Prostate gland (tissue), 2 donors: Measurements from ENCODE around the gene NHLH1. TPM values are rescaled to one million over a fixed set of nuclear protein-coding genes. Genes with fewer than 3 reads are reported as not detected.

Experiments used
- DNase-seq: peaks from one replicate; pipeline ENCODE4 v3.0.0-alpha.2; 2019; ENCODE audit warnings: low spot score
- H3K27ac ChIP-seq, 2 donors: fragments of 200-600 bp; sonication (generic); 2 replicates each; pipeline ENCODE4 v1.5.1; 2017 to 2019
- H3K27me3 ChIP-seq: fragments of 200-600 bp; sonication (generic); replicated peaks from 2 replicates; pipeline ENCODE4 v1.5.1; 2019; ENCODE audit not compliant: insufficient read depth
- H3K36me3 ChIP-seq, 2 donors: fragments of 200-600 bp; sonication (generic); 1 replicate in 1 of 2; 2 replicates in 1 of 2; pipeline versions ENCODE4 v1.5.1 to v1.8.1; 2017 to 2019
- H3K4me1 ChIP-seq: fragments of 200-600 bp; sonication (generic); replicated peaks from 2 replicates; pipeline ENCODE4 v1.5.1; 2019
- H3K4me3 ChIP-seq, 2 donors: fragments of 200-600 bp; sonication (generic); 2 replicates each; pipeline ENCODE4 v1.5.1; 2017 to 2019
- H3K9me3 ChIP-seq: fragments of 200-600 bp; sonication (generic); 2 replicates; pipeline ENCODE4 v1.5.1; 2017
- CTCF ChIP-seq, 4 experiments: fragments of 200-600 bp in 2 of 4; fragments of 450-650 bp in 2 of 4; sonication (generic) in 2 of 4; IDR thresholded peaks; 1 replicate in 3 of 4; 2 replicates in 1 of 4; pipeline ENCODE4 v1.5.1; 2016 to 2019; ENCODE audit warnings: antibody characterized with exemption in 4 of 4, mild to moderate bottlenecking in 2 of 4, moderate library complexity in 2 of 4
- POLR2A ChIP-seq: fragments of 450-650 bp; IDR thresholded peaks from one replicate; pipeline ENCODE4 v1.6.1; 2016; ENCODE audit warnings: antibody characterized with exemption, mild to moderate bottlenecking
- POLR2AphosphoS5 ChIP-seq: sonication (generic); formaldehyde crosslinking; IDR thresholded peaks from one replicate; pipeline ENCODE4 v1.6.1; 2017; ENCODE audit warnings: antibody characterized with exemption
- WGBS: methylation state at CpG from one replicate; pipeline ENCODE4 v1.1.5; 2018; 5-methylcytosine and 5-hydroxymethylcytosine counted together
- intact Hi-C: fragments of 100-400 bp; cut with DNase I; formaldehyde crosslinking; loops from one replicate; pipeline ENCODE4 v1.14.2; 2022
- total RNA-seq, 2 donors: library from RNA; depleted of rRNA; stranded (reverse); fragments of >200 nt; gene quantifications; one replicate each; pipeline ENCODE4 v1.1.0, GENCODE V29; 2016

Gene NHLH1
- total RNA-seq, 2 donors from 2014 or later: not detected

DNA sequence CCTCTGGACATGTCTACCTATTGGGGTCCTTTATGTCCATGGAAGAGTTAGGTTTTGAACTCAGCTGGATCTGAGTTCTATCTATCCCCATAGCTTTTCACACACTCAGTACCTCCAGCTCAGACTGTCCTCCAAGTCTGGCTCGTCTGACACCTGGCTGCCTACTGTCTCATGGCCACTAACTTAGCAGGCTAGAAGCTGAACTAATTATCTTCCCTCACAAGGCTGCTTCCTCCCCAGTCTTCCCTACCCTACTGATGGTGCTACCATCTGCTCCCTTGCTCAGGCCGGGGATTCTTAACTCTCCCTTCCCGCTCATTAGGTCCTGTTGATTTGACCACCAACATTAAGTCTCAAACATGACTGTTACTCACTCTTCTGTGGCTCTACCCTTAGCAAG, 46.8 kb downstream of the NHLH1 start:
- no peaks in the 10 kb centered on the region for H3K36me3 ChIP-seq
- DNase-seq: no peak
- H3K9me3 ChIP-seq: no peaks in the 10 kb centered on the region
- H3K27ac ChIP-seq: no peak overlapping the region
- no peaks in the 10 kb centered on the region for H3K27me3 ChIP-seq
- intact Hi-C loops: no loop called here
- TF ChIP-seq CTCF (IDR thresholded peaks at IDR 0.05) (no peak), POLR2AphosphoS5 (no peak), POLR2A (no peak)
- 87% methylated on average over 3 of the region's 3 CpGs for WGBS
- no peaks in the 10 kb centered on the region for H3K4me1 ChIP-seq
- no peak overlapping the region for H3K4me3 ChIP-seq

DNA sequence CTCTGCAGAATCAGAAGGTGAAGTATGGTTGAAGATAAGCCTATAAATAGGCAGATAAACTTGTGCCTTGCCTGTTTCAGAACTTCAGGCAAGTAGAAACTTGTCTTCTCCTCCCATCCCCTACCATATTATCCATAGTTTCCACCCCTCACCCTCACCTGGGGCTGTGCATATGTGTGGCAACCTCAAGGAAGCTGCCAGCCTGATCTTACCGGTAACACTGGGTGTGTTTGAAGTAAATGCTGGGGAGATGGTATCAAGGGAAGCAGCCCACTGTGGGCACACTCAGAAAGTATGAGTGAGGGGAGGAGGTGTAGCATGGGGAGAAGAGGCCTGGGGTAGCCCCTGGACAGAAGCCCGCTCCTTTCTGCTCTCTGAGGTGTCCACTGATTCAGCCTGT, 48.0 kb downstream of the NHLH1 start:
- no peak overlapping the region for H3K4me3 ChIP-seq
- no peak for DNase-seq
- H3K27ac ChIP-seq: no peak overlapping the region
- no peaks in the 10 kb centered on the region for H3K9me3 ChIP-seq
- TF ChIP-seq POLR2A (no peak), POLR2AphosphoS5 (no peak), CTCF (IDR thresholded peaks at IDR 0.05) (no peak)
- H3K27me3 ChIP-seq: no peaks in the 10 kb centered on the region
- no peaks in the 10 kb centered on the region for H3K4me1 ChIP-seq
- H3K36me3 ChIP-seq: peaks cover 0 to 5% of the 10 kb centered on the region in 2 donors
- intact Hi-C loops: no loop called here
- WGBS: 79% methylated on average over 2 of the region's 2 CpGs

DNA sequence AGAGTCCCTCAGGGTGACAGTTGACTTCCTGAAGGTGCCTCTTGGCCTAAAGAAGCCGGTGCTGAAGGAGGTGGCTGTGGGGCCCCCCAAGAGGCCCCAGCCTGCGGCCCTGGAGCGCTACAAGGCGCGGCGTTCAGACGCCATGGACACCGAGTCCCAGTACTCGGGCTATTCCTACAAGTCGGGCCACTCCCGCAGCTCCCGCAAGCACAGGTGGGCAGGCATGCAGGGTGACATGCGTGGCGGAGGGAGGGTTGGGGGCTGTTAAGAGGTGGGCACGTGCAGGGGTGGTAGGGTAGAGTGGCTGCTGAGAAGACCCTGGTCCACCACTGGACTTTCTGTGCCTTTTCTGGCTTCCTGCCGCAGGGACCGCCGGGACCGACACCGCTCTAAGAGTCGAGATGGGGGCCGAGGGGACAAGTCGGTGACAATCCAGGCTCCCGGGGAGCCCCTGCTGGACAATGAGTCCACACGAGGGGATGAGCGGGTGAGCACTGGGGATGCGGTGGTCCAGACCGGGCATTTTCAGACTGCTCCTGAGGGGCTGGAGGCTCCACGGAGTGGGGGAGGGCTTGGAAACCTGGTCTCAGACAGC, 48.9 kb downstream of the NHLH1 start:
- peaks cover 0 to 5% of the 10 kb centered on the region in 2 donors for H3K36me3 ChIP-seq
- TF ChIP-seq POLR2AphosphoS5 (no peak), POLR2A (no peak), CTCF (IDR thresholded peaks at IDR 0.05) (no peak)
- no peaks in the 10 kb centered on the region for H3K27me3 ChIP-seq
- intact Hi-C loops: no loop called here
- H3K27ac ChIP-seq: no peak overlapping the region
- no peaks in the 10 kb centered on the region for H3K9me3 ChIP-seq
- DNase-seq: no peak
- no peak overlapping the region for H3K4me3 ChIP-seq
- WGBS: 97% methylated on average over 29 of the region's 29 CpGs
- no peaks in the 10 kb centered on the region for H3K4me1 ChIP-seq

DNA sequence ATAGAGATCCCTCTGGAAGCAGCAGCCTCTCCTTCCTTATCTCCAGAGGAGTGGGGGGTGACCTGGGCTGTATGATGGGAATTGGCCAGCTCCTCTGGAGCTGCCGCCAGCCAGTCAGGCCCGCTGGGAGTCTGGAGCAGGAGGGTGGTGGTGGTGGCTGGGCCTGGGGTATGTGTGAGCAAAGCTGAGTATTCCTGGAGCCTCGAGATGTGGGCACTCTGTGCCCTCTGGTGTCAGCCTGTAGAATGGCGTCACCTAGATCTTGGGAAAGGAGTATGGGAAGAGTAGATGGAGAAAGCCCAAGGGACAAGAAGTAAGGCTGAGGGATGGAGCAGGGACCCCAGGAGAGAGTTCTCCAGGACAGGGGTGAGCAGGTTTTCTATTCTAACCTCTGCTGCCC, 49.5 kb downstream of the NHLH1 start:
- TF ChIP-seq CTCF (IDR thresholded peaks at IDR 0.05) (peak in 2 of 4 experiments; percentile 23 to 59), POLR2AphosphoS5 (no peak), POLR2A (no peak)
- peaks cover 0 to 5% of the 10 kb centered on the region in 2 donors for H3K36me3 ChIP-seq
- no peaks in the 10 kb centered on the region for H3K27me3 ChIP-seq
- intact Hi-C loops: no loop called here
- H3K4me1 ChIP-seq: no peaks in the 10 kb centered on the region
- no peak overlapping the region for H3K27ac ChIP-seq
- DNase-seq: no peak
- H3K9me3 ChIP-seq: no peaks in the 10 kb centered on the region
- WGBS: 56% methylated on average over 4 of the region's 4 CpGs
- no peak overlapping the region for H3K4me3 ChIP-seq

- H3K27ac ChIP-seq: no peak overlapping the region
- no peak for DNase-seq
- intact Hi-C loops: no loop called here
- WGBS: 84% methylated on average over 6 of the region's 6 CpGs
- no peaks in the 10 kb centered on the region for H3K4me1 ChIP-seq
- no peaks in the 10 kb centered on the region for H3K27me3 ChIP-seq
- no peak overlapping the region for H3K4me3 ChIP-seq
- TF ChIP-seq POLR2AphosphoS5: no peak
- TF ChIP-seq POLR2A: no peak
- no peak for TF ChIP-seq CTCF (IDR thresholded peaks at IDR 0.05)
- H3K9me3 ChIP-seq: no peaks in the 10 kb centered on the region
- peaks cover 0 to 5% of the 10 kb centered on the region in 2 donors for H3K36me3 ChIP-seq
These were observed 51.6 kb downstream of the NHLH1 start for GRCh38 chr1:160418483-160418882.
